HCT116 (cell line): Measurements from ENCODE around the gene EXOSC10. TPM values are rescaled to one million over a fixed set of nuclear protein-coding genes. Genes with fewer than 3 reads are reported as not detected.

Source experiments
- ATAC-seq: fragments of 200-7000 bp; cut with Tn5 transposase; 2 replicates; pipeline ENCODE4 v1.9.1; 2020; ENCODE audit warnings: mild to moderate bottlenecking, moderate library complexity
- BruUV-seq: library from RNA; stranded (reverse); fragments of 400-500 nt; replicated peaks from 2 replicates; lab custom pipeline; 2021; lab: Mats Ljungman, UMichigan
- CTCF ChIA-PET: fragments of 300-600 bp; sonication (Branson Sonifier 250); formaldehyde crosslinking; loops from one replicate; lab custom pipeline; 2021; ENCODE audit warnings: antibody characterized with exemption; lab: Charles Lee
- POLR2A ChIA-PET: fragments of 300-600, 350-600 bp; sonication (Branson Sonifier 250); formaldehyde crosslinking; loops from one replicate; lab custom pipeline; 2021; ENCODE audit warnings: antibody characterized with exemption; lab: Charles Lee
- RAD21 ChIA-PET, 2 experiments: fragments of 300-600 bp; sonication (Branson Sonifier 250); formaldehyde crosslinking; loops; one replicate each; lab custom pipeline; 2023; ENCODE audit warnings: low total read pairs in 2 of 2; ENCODE audit not compliant: uncharacterized antibody in 2 of 2, unreplicated experiment in 2 of 2, low non-redundant PET in 1 of 2; lab: Charles Lee
- DNase-seq: peaks from one replicate; pipeline ENCODE4 v3.0.0-alpha.2; 2010; ENCODE audit warnings: low read depth, low spot score
- H2AFZ ChIP-seq: fragments of 200-600 bp; shearing (Covaris generic), sonication (generic); 2 replicates; pipeline ENCODE4 v1.6.1; 2017; ENCODE audit warnings: low read depth, mixed run types, mixed read lengths, antibody characterized with exemption, low read length; ENCODE audit not compliant: poor library complexity, severe bottlenecking
- H3K27ac ChIP-seq: 2 replicates; pipeline ENCODE4 v1.5.1; 2012; ENCODE audit warnings: low read depth, low read length
- H3K27me3 ChIP-seq: fragments of 200-600 bp; sonication (generic); 2 replicates; pipeline ENCODE4 v1.6.1; 2016; ENCODE audit warnings: mixed run types, low read length, mixed read lengths; ENCODE audit not compliant: insufficient read depth
- H3K36me3 ChIP-seq, 2 experiments: fragments of 200-500 bp in 1 of 2; fragments of 200-600 bp in 1 of 2; sonication (Bioruptor generic) in 1 of 2; sonication (generic) in 1 of 2; 2 replicates each; pipeline versions ENCODE4 v1.5.1 to v1.6.1; 2014 to 2016; ENCODE audit warnings: low read length in 2 of 2, inconsistent platforms in 1 of 2, mixed read lengths in 1 of 2, mixed run types in 1 of 2; ENCODE audit not compliant: insufficient read depth in 2 of 2, control insufficient read depth in 1 of 2
- H3K4me1 ChIP-seq, 2 experiments: fragments of 200-600 bp in 1 of 2; sonication (generic) in 1 of 2; 2 replicates each; pipeline versions ENCODE4 v1.5.1 to v1.6.1; 2012 to 2017; ENCODE audit warnings: low read length in 2 of 2, inconsistent platforms in 1 of 2, mild to moderate bottlenecking in 1 of 2, mixed read lengths in 1 of 2, mixed run types in 1 of 2, moderate library complexity in 1 of 2; ENCODE audit not compliant: insufficient read depth in 2 of 2, control insufficient read depth in 1 of 2
- H3K4me2 ChIP-seq: fragments of 200-600 bp; sonication (generic); 2 replicates; pipeline ENCODE4 v1.6.1; 2017; ENCODE audit warnings: mixed run types, low read length, mixed read lengths
- H3K4me3 ChIP-seq, 2 experiments: fragments of 200-600 bp in 1 of 2; sonication (generic) in 1 of 2; replicated peaks in 1 of 2; 2 replicates each; pipeline ENCODE4 v1.5.1; 2011 to 2016; ENCODE audit warnings: low read length in 2 of 2, control low read depth in 1 of 2, low read depth in 1 of 2, mild to moderate bottlenecking in 1 of 2, mixed read lengths in 1 of 2, mixed run types in 1 of 2
- H3K79me2 ChIP-seq: fragments of 200-600 bp; sonication (generic); 2 replicates; pipeline ENCODE4 v1.6.1; 2017; ENCODE audit warnings: mild to moderate bottlenecking, mixed run types, low read length, moderate library complexity, mixed read lengths; ENCODE audit not compliant: insufficient read depth
- H3K9ac ChIP-seq: fragments of 200-600 bp; sonication (generic); 2 replicates; pipeline ENCODE4 v1.6.1; 2016; ENCODE audit warnings: low read length, mixed read lengths
- H3K9me2 ChIP-seq: fragments of 200-600 bp; sonication (generic), shearing (Covaris generic); 2 replicates; pipeline ENCODE4 v1.6.1; 2017; ENCODE audit warnings: mixed run types, mild to moderate bottlenecking, moderate library complexity; ENCODE audit not compliant: insufficient read depth
- H3K9me3 ChIP-seq, 2 experiments: fragments of 200-500 bp in 1 of 2; fragments of 200-600 bp in 1 of 2; sonication (Bioruptor generic) in 1 of 2; sonication (generic) in 1 of 2; 2 replicates each; pipeline ENCODE4 v1.6.1; 2014 to 2017; ENCODE audit warnings: low read length in 2 of 2, mixed read lengths in 2 of 2, inconsistent platforms in 1 of 2, low read depth in 1 of 2, mild to moderate bottlenecking in 1 of 2, mixed run types in 1 of 2, moderate library complexity in 1 of 2; ENCODE audit not compliant: control insufficient read depth in 1 of 2, insufficient read depth in 1 of 2
- H4K20me1 ChIP-seq: fragments of 200-600 bp; sonication (generic), shearing (Covaris generic); 2 replicates; pipeline ENCODE4 v1.6.1; 2017; ENCODE audit warnings: mixed run types, mild to moderate bottlenecking, moderate library complexity; ENCODE audit not compliant: insufficient read depth
- CBX3 ChIP-seq: IDR thresholded peaks from 2 replicates; pipeline ENCODE4 v1.6.1; 2012; ENCODE audit warnings: low read depth
- CEBPB ChIP-seq: IDR thresholded peaks from 2 replicates; pipeline ENCODE4 v1.6.1; 2012; ENCODE audit warnings: low read depth
- EGR1 ChIP-seq: IDR thresholded peaks from 2 replicates; pipeline ENCODE4 v1.6.1; 2012; ENCODE audit warnings: low read depth
- ELF1 ChIP-seq: IDR thresholded peaks from 2 replicates; pipeline ENCODE4 v1.6.1; 2012; ENCODE audit warnings: low read depth, borderline replicate concordance
- EZH2 ChIP-seq: fragments of 200-600 bp; sonication (generic); IDR thresholded peaks from 2 replicates; pipeline ENCODE4 v1.6.1; 2017; ENCODE audit warnings: antibody characterized with exemption, mixed run types
- EZH2phosphoT487 ChIP-seq: fragments of 200-600 bp; IDR thresholded peaks from 2 replicates; pipeline ENCODE4 v1.6.1; 2018; ENCODE audit warnings: antibody characterized with exemption, borderline replicate concordance
- JUND ChIP-seq: IDR thresholded peaks from 2 replicates; pipeline ENCODE4 v1.6.1; 2012
- POLR2A ChIP-seq: IDR thresholded peaks from 2 replicates; pipeline ENCODE4 v1.7.0; 2011; ENCODE audit warnings: borderline replicate concordance; ENCODE audit not compliant: insufficient read depth, insufficient read length; ENCODE audit errors: extremely low read depth
- POLR2AphosphoS5 ChIP-seq: IDR thresholded peaks from 2 replicates; pipeline ENCODE4 v1.6.1; 2011; ENCODE audit warnings: mild to moderate bottlenecking, low read depth, low read length, moderate library complexity
- RAD21 ChIP-seq: IDR thresholded peaks from 2 replicates; pipeline ENCODE4 v1.6.1; 2012; ENCODE audit warnings: low read depth, mild to moderate bottlenecking
- SIN3A ChIP-seq: IDR thresholded peaks from 2 replicates; pipeline ENCODE4 v1.6.1; 2012; ENCODE audit warnings: low read depth
- SP1 ChIP-seq: IDR thresholded peaks from 2 replicates; pipeline ENCODE4 v1.6.1; 2012; ENCODE audit warnings: low read depth
- SRF ChIP-seq: IDR thresholded peaks from 2 replicates; pipeline ENCODE4 v1.6.1; 2012; ENCODE audit warnings: low read depth
- TCF7L2 ChIP-seq: IDR thresholded peaks from 2 replicates; pipeline ENCODE4 v1.7.0; 2011; ENCODE audit warnings: borderline replicate concordance, inconsistent platforms; ENCODE audit not compliant: insufficient read depth, insufficient read length; ENCODE audit errors: extremely low read depth
- YY1 ChIP-seq: IDR thresholded peaks from 2 replicates; pipeline ENCODE4 v1.6.1; 2011; ENCODE audit warnings: low read length, low read depth, moderate library complexity, mild to moderate bottlenecking; ENCODE audit not compliant: insufficient replicate concordance; ENCODE audit errors: extremely low read depth
- ZFX ChIP-seq: fragments of 450-650 bp; IDR thresholded peaks from 2 replicates; pipeline ENCODE4 v1.6.1; 2017
- ZNF274 ChIP-seq: fragments of 200-500 bp; sonication (Bioruptor generic); IDR thresholded peaks from 2 replicates; pipeline ENCODE4 v1.6.1; 2014; ENCODE audit warnings: mild to moderate bottlenecking, low read depth, low read length, inconsistent platforms
- intact Hi-C: fragments of 100-400 bp; cut with micrococcal nuclease; formaldehyde crosslinking; loops from 2 replicates; pipeline ENCODE4 v1.10.0; 2022
- total RNA-seq: library from RNA; stranded (reverse); gene quantifications from one replicate; pipeline ENCODE4 v1.2.1, GENCODE V29; 2021; ENCODE audit not compliant: unreplicated experiment
- TF ChIP-seq, protein P1 (sequence below): IDR thresholded peaks from 2 replicates; pipeline ENCODE4 v1.6.1; 2012
- TF ChIP-seq, protein P2 (sequence below): IDR thresholded peaks from 2 replicates; pipeline ENCODE4 v1.6.1; 2012

Gene EXOSC10
- total RNA-seq, 1 experiment from 2014 or later = 80.7 TPM

DNA sequence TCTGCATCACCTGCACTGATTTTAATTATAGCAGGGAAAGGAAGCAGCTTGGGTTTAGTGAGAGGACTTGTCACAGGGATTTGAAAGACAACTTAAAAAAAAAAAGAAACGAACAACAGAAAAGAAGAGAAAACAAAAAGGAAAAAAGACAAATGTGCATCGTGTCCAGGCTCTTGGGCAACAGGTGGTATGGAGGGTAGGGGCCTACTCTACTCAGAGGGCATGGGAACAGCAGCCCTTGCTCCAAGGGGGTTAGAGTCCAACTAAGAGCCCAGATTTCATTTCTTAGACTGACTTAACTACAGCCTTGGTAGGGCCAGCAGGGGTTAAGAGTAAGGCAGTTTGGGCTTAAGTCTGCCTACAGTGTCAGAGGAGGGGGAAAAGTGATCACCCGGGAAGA lies 15.3 kb upstream of the EXOSC10 start:
- BruUV-seq = no TSS peak
- H3K27me3 ChIP-seq = no peaks in the 10 kb centered on the region

GRCh38 chr1:11109047-11109760 lies 9.5 kb upstream of the EXOSC10 start:
- Histone ChIP-seq H3K9ac (no peak overlapping the region), H4K20me1 (no peaks in the 10 kb centered on the region), H3K9me3 (no peaks in the 10 kb centered on the region), H3K27ac (no peak overlapping the region), H3K4me2 (no peak overlapping the region), H3K4me3 (no peak overlapping the region), H3K9me2 (no peaks in the 10 kb centered on the region), H3K27me3 (no peaks in the 10 kb centered on the region), H2AFZ (no peak overlapping the region), H3K79me2 (no peaks in the 10 kb centered on the region), H3K36me3 (peaks cover 35 to 38% of the 10 kb centered on the region in 2 experiments; a peak in 3 of 4 replicates), H3K4me1 (no peaks in the 10 kb centered on the region)
- ATAC-seq (no peak), DNase-seq (no peak)
- BruUV-seq = no TSS peak
- CTCF ChIA-PET = interaction anchor here (1.2 kb wide), 1 partner anchor 71 kb away, joined by 3 read pairs; no protein-coding TSS in a partner anchor
- RAD21 ChIA-PET = interaction anchor here in 1 of 2 experiments (0.6 kb wide), 1 partner anchor 536 kb away, joined by 4 read pairs; no protein-coding TSS in a partner anchor
- intact Hi-C loops = no loop called here
- POLR2A ChIA-PET = interaction anchor here (1.7 kb wide), 1 partner anchor 10 kb away, joined by 4 read pairs; the partner anchor contains the start of gene EXOSC10
- no peak for TF ChIP-seq EZH2
- no peak for TF ChIP-seq RAD21
- no peak for TF ChIP-seq TCF7L2
- TF ChIP-seq SP1 = no peak
- no peak for TF ChIP-seq POLR2A
- TF ChIP-seq ZFX = no peak
- TF ChIP-seq ELF1 = no peak
- TF ChIP-seq, protein P1, sequence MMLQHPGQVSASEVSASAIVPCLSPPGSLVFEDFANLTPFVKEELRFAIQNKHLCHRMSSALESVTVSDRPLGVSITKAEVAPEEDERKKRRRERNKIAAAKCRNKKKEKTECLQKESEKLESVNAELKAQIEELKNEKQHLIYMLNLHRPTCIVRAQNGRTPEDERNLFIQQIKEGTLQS = no peak
- TF ChIP-seq JUND = no peak
- TF ChIP-seq POLR2AphosphoS5 = no peak
- TF ChIP-seq EGR1 = no peak
- no peak for TF ChIP-seq EZH2phosphoT487
- TF ChIP-seq, protein P2, sequence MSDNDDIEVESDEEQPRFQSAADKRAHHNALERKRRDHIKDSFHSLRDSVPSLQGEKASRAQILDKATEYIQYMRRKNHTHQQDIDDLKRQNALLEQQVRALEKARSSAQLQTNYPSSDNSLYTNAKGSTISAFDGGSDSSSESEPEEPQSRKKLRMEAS = no peak
- TF ChIP-seq CBX3 = no peak
- no peak for TF ChIP-seq SIN3A
- TF ChIP-seq CEBPB = no peak
- no peak for TF ChIP-seq YY1
- no peak for TF ChIP-seq SRF

More for the DNA sequence above, 15.3 kb upstream of the EXOSC10 start:
- no peaks in the 10 kb centered on the region for H4K20me1 ChIP-seq
- POLR2A ChIA-PET = no interaction called here
- H3K9ac ChIP-seq = no peak overlapping the region
- intact Hi-C loops = no loop called here
- H3K4me2 ChIP-seq = no peak overlapping the region
- H3K4me3 ChIP-seq = no peak overlapping the region
- no peaks in the 10 kb centered on the region for H3K79me2 ChIP-seq
- H3K27ac ChIP-seq = no peak overlapping the region
- H2AFZ ChIP-seq = no peak overlapping the region
- no peaks in the 10 kb centered on the region for H3K9me2 ChIP-seq
- CTCF ChIA-PET = no interaction called here
- no peak for TF ChIP-seq TCF7L2
- no peak for TF ChIP-seq JUND
- no peak for TF ChIP-seq ZNF274
- no peak for TF ChIP-seq RAD21
- no peak for TF ChIP-seq SP1
- no peak for TF ChIP-seq EZH2
- TF ChIP-seq, protein P2 = no peak
- no peak for TF ChIP-seq EZH2phosphoT487
- no peak for TF ChIP-seq ELF1
- TF ChIP-seq POLR2AphosphoS5 = no peak
- TF ChIP-seq, protein P1 = no peak
- TF ChIP-seq, all 23 proteins: peak for 0
- DNase-seq (no peak), ATAC-seq (no peak)
- RAD21 ChIA-PET = no interaction called here
- Histone ChIP-seq H3K36me3 (peaks cover 19 to 28% of the 10 kb centered on the region in 2 experiments; a peak in 3 of 4 replicates), H3K9me3 (no peaks in the 10 kb centered on the region), H3K4me1 (no peaks in the 10 kb centered on the region)
